Neural crest cell (in vitro differentiated cells): ENCODE measurements around the gene RPP25L. TPM values are rescaled to one million over a fixed set of nuclear protein-coding genes. Genes with fewer than 3 reads are reported as not detected.

Experiments
- DNase-seq: peaks from one replicate; pipeline ENCODE4 v3.0.0; 2021; ENCODE audit warnings: low read depth, mixed read lengths, low spot score
- H3K27ac Mint-ChIP-seq: one replicate; pipeline ENCODE4 v1.8.0; 2021; ENCODE audit warnings: mild to moderate bottlenecking, mixed read lengths; ENCODE audit not compliant: unreplicated experiment
- H3K27me3 Mint-ChIP-seq: 2 replicates; pipeline ENCODE4 v1.8.0; 2021; ENCODE audit warnings: low read depth, mild to moderate bottlenecking, mixed read lengths
- H3K36me3 Mint-ChIP-seq: 2 replicates; pipeline ENCODE4 v1.8.0; 2021; ENCODE audit warnings: low read depth, mild to moderate bottlenecking, mixed read lengths
- H3K4me1 Mint-ChIP-seq: 2 replicates; pipeline ENCODE4 v1.8.0; 2021; ENCODE audit warnings: mixed read lengths
- H3K4me3 Mint-ChIP-seq: one replicate; pipeline ENCODE4 v1.8.0; 2021; ENCODE audit warnings: mild to moderate bottlenecking, mixed read lengths
- H3K9me3 Mint-ChIP-seq: 2 replicates; pipeline ENCODE4 v1.8.0; 2021; ENCODE audit warnings: mixed read lengths
- total RNA-seq: library from RNA; stranded (reverse); gene quantifications from 2 replicates; pipeline ENCODE4 v1.2.1, GENCODE V29; 2021
- TF ChIP-seq, protein P1 (sequence below): fragments of 200-600 bp; sonication (generic); conservative IDR thresholded peaks from 2 replicates; pipeline ENCODE4 v1.5.0; 2021; ENCODE audit warnings: antibody characterized with exemption, mild to moderate bottlenecking

Gene RPP25L
- total RNA-seq, 1 donor from 2014 or later: 22.7 TPM

DNA sequence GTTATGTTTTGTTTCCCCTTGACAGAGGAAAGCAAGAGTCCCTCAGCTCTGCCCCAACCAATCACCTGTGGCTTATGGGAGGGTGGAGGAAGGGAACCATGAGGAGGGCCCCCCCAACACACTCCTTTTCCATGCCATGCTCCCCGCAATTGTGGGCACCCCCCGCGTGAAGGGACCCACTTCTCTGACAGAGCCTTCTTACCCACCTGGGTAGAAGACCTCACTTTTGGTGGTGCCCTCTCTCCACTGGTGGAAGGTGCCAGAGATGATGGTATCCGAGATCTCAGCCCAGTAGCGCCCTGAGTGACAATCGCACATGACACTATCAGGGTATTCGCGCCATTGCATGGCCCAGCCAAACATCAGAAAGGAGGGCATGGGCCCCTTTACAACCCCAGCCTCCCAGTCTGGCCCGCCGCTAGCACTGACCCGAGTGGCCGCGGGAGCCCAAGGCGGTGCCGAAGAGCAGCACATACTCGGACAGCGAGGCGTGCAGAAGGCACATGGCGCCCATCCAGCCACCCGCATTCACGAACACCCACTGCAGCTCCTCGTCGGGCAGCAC, 25.0 kb upstream of the RPP25L start:
- peaks cover 39% of the 10 kb centered on the region for H3K4me1 Mint-ChIP-seq
- TF ChIP-seq, protein P1, sequence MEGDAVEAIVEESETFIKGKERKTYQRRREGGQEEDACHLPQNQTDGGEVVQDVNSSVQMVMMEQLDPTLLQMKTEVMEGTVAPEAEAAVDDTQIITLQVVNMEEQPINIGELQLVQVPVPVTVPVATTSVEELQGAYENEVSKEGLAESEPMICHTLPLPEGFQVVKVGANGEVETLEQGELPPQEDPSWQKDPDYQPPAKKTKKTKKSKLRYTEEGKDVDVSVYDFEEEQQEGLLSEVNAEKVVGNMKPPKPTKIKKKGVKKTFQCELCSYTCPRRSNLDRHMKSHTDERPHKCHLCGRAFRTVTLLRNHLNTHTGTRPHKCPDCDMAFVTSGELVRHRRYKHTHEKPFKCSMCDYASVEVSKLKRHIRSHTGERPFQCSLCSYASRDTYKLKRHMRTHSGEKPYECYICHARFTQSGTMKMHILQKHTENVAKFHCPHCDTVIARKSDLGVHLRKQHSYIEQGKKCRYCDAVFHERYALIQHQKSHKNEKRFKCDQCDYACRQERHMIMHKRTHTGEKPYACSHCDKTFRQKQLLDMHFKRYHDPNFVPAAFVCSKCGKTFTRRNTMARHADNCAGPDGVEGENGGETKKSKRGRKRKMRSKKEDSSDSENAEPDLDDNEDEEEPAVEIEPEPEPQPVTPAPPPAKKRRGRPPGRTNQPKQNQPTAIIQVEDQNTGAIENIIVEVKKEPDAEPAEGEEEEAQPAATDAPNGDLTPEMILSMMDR: no peak

DNA sequence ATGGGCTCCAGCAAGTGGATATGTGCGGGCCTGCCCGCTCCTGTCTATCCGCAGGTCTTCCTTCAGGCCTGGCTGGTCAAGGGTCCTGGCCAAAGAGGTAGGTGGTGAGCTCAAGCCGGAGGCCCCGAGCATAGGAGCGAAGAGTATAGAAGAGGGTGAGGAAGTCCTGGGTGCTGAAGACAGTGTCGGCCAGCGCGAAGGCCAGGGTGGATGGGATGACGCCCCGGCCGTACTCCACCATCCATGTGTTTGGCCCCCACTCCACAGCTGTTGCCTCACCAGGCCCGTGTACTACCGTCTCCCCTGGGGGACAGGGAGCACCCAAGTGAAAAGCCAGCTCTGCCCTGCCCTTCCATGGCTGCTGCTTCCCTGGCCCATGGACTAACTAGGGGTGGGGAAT, 23.7 kb upstream of the RPP25L start:
- H3K36me3 Mint-ChIP-seq: peaks cover 5% of the 10 kb centered on the region
- H3K27me3 Mint-ChIP-seq: peaks cover 25% of the 10 kb centered on the region
- TF ChIP-seq, protein P1: no peak
- H3K9me3 Mint-ChIP-seq: no peaks in the 10 kb centered on the region
- peak overlapping the region; percentile 73 for H3K4me3 Mint-ChIP-seq
- DNase-seq: no peak
- H3K27ac Mint-ChIP-seq: no peak overlapping the region
- peaks cover 35% of the 10 kb centered on the region for H3K4me1 Mint-ChIP-seq

More for the DNA sequence above, 25.0 kb upstream of the RPP25L start:
- no peak for DNase-seq
- H3K27me3 Mint-ChIP-seq: peaks cover 11% of the 10 kb centered on the region
- peaks cover 2% of the 10 kb centered on the region for H3K9me3 Mint-ChIP-seq
- peaks cover 5% of the 10 kb centered on the region for H3K36me3 Mint-ChIP-seq
- peak overlapping the region; percentile 91 for H3K4me3 Mint-ChIP-seq
- peak overlapping the region; percentile 75 for H3K27ac Mint-ChIP-seq

DNA sequence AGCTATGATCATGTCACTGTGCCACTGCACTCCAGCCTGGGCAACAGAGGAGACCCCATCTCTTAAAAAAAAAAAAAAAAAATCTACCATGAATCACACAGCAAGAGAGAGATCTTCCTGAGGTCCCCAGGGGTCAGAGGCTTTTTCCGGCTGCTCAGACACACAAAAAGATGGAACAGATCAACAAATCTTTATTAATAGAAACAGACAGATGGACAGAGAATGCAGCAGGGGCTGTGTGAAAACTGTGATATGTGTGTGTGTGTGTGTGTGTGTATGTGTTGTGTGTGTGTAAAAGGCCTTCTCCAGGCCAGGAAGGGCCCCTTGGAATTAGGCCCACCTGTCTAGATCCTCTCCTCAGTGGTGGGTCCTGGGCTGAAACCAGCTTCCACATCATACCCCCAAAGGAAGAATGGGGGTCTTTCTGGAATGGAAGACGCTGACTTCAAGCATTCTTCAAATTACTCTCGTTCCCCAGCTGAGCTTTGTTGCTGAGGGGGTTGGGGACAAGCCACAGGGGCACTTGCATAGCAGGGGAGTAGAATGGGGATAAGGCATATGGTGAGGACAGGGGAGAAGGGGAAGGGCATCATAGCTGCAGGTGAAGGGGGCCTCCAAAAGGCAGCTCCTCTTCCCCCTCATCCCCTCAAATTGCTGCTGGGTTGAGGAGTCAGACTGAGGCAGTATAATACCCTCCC, 22.8 kb upstream of the RPP25L start:
- Mint-ChIP-seq H3K36me3 (peaks cover 5% of the 10 kb centered on the region), H3K9me3 (no peaks in the 10 kb centered on the region), H3K4me3 (peak overlapping the region; percentile 69), H3K4me1 (peaks cover 35% of the 10 kb centered on the region), H3K27ac (no peak overlapping the region), H3K27me3 (peaks cover 33% of the 10 kb centered on the region)
- TF ChIP-seq, protein P1: no peak
- no peak for DNase-seq

DNA sequence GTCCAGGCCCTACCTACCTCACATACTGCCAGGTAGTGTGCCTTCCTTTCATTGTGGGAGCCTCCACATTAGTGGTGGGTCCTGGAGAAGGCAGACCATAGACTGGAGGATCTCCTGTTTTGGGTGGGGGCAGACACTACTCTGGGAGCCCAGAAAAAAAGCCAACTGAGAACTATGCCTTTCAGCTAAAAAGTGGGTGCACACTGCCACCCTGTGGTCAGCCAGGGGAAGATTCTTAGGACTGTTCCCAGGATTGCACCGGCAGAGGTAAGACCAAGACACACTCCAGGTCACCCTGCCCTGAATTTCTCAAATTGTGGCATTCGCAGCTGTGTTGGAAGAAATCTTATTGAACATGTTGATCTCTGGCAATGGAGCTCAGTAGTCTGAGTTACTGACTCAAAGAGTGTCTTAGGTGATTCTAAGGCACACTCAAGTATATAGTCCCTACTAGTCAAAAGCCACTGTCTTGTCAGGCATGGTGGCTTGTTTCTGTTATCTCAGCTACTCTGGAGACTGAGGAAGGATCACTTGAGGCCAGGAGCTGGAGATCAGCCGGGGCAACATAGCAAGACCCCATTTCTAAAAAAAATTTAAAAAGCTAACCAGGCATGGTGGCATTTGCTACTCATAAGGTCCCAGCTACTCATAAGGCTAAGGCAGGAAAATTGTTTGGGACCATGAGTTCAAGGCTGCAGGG, 22.1 kb upstream of the RPP25L start:
- Mint-ChIP-seq H3K27me3 (peaks cover 40% of the 10 kb centered on the region), H3K27ac (no peak overlapping the region), H3K4me3 (peak overlapping the region; percentile 69), H3K4me1 (peaks cover 40% of the 10 kb centered on the region), H3K36me3 (peaks cover 5% of the 10 kb centered on the region), H3K9me3 (no peaks in the 10 kb centered on the region)
- peak; percentile 79 for DNase-seq
- TF ChIP-seq, protein P1: peak; percentile 90

DNA sequence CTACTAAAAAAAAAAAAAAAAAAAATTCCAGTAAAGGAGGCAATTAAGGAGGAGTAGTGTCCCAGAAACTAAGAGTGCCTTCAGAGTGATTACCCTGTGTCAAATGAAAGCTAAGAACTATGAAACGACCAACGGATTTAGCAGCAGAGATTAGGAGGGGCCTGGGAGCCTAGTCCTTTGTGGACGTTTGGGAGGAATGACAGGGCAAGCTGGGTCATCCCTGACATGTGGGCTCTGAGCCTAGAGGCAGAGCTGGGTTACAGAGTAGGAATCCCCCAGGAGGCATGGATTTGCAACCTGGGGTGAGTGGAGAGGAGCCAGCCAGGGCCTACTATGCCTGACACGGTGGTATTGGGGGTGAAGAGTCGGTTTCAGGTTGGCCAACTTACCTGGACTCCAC, 21.3 kb upstream of the RPP25L start:
- DNase-seq: no peak
- Mint-ChIP-seq H3K27ac (no peak overlapping the region), H3K9me3 (no peaks in the 10 kb centered on the region), H3K4me1 (peaks cover 41% of the 10 kb centered on the region), H3K36me3 (peaks cover 5% of the 10 kb centered on the region), H3K27me3 (peaks cover 46% of the 10 kb centered on the region), H3K4me3 (peak overlapping the region; percentile 16)
- TF ChIP-seq, protein P1: no peak
